Large intestine (tissue), 12 donors: ENCODE results near the gene TRIM77. TPM values are rescaled to one million over a fixed set of nuclear protein-coding genes. Genes with fewer than 3 reads are reported as not detected.
"Not testable (repeated sequence)": the region's sequence is repeated elsewhere in the genome, so short reads cannot be mapped to it uniquely, and the experiment has no call there.

Experiments used
- DNase-seq, 2 donors: peaks; one replicate each; pipeline versions ENCODE4 v3.0.0 to v3.0.0-alpha.2; 2013
- H3K27ac ChIP-seq: one replicate; pipeline ENCODE4 v1.5.1; 2013; ENCODE audit warnings: low read length
- H3K27me3 ChIP-seq: 2 replicates; pipeline ENCODE4 v1.6.1; 2013; ENCODE audit warnings: low read length; ENCODE audit not compliant: control insufficient read depth, insufficient read depth
- H3K36me3 ChIP-seq: 2 replicates; pipeline ENCODE4 v1.6.1; 2013; ENCODE audit warnings: low read length; ENCODE audit not compliant: control insufficient read depth, insufficient read depth
- H3K4me1 ChIP-seq: one replicate; pipeline ENCODE4 v1.6.1; 2013; ENCODE audit warnings: low read length; ENCODE audit not compliant: control insufficient read depth, insufficient read depth
- H3K4me3 ChIP-seq: one replicate; pipeline ENCODE4 v1.5.1; 2013; ENCODE audit warnings: low read length
- H3K9me3 ChIP-seq: one replicate; pipeline ENCODE4 v1.6.1; 2013; ENCODE audit warnings: mild to moderate bottlenecking, low read depth, low read length, moderate library complexity; ENCODE audit not compliant: control insufficient read depth
- WGBS: methylation state at CpG from one replicate; pipeline ENCODE4 v1.1.5; 2013; ENCODE audit warnings: low lambda C conversion rate; ENCODE audit not compliant: insufficient coverage; 5-methylcytosine and 5-hydroxymethylcytosine counted together
- long read RNA-seq, 11 donors: transcript quantifications; one replicate each; lab custom pipeline, GENCODE V29; 2026
- polyA plus RNA-seq: library from polyadenylated mRNA; unstranded; fragments of 120-200 nt; gene quantifications from one replicate; pipeline ENCODE4 v1.2.1, GENCODE V29; 2013

The TRIM77 gene
- polyA plus RNA-seq = not detected
- long read RNA-seq, donor 1 = 0 reads
- long read RNA-seq, donor 2 = 0 reads
- long read RNA-seq, donor 3 = 0 reads
- long read RNA-seq, donor 4 = 0 reads
- long read RNA-seq, donor 5 = 0 reads
- long read RNA-seq, donor 6 = 0 reads
- long read RNA-seq, donor 7 = 0 reads
- long read RNA-seq, donor 8 = 0 reads
- long read RNA-seq, donor 9 = 0 reads
- long read RNA-seq, donor 10 = 0 reads
- long read RNA-seq, donor 11 = 0 reads

- DNase-seq, H3K27ac ChIP-seq, H3K4me1 ChIP-seq, H3K27me3 ChIP-seq, H3K36me3 ChIP-seq, H3K4me3 ChIP-seq, H3K9me3 ChIP-seq: not testable (repeated sequence)
- WGBS = no CpG with 5 or more reads among the region's 2 CpGs
These were observed at the start of gene TRIM77 for GRCh38 chr11:89709999-89710398. Gene TRIM77 (plus strand): TSS chr11:89710299. CDS start chr11:89710299, 0 bp downstream.

DNA sequence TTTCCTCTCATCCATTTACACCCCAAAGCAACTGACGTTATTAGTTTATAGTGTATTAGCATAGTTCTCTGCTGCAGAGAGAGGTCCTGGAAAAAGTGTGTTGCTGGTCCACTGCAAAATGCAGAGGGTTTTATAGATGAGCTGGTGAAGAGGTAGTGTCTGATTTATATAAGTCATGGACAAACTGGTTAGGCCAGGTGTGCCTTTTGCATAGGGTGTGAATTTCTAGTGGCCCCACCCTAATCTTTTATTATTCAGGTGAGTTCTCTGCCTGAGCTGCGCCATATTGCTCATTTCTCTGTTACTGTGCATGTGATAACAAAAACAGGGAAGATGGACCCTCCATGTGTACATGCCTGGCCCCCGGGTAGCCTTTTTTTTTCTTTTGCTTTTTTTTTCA is 43.1 kb upstream of the TRIM77 start:
- no peak overlapping the region for H3K27ac ChIP-seq
- no peak overlapping the region for H3K4me3 ChIP-seq
- H3K4me1 ChIP-seq = no peaks in the 10 kb centered on the region
- no peaks in the 10 kb centered on the region for H3K36me3 ChIP-seq
- DNase-seq = no peak
- no peaks in the 10 kb centered on the region for H3K27me3 ChIP-seq
- no peaks in the 10 kb centered on the region for H3K9me3 ChIP-seq
- WGBS = no CpG with 5 or more reads among the region's 3 CpGs

DNA sequence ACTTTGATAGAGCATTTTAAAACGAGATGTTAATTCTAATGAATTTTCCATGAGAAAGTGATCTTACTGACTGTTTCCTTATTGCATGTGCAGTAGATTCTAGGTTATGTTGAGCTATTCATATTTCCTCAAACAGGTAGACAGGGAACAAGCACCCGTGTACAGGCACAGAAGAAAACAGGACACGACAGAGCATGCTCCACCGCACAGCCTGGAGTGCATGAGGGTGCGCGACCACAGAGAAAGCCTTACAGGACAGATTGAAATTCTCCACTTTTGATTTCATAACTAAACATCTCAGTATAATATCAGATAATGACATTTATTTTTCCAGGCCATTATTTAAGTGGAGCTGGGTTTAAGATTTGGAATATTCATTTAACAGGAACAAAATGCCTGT is 41.9 kb upstream of the TRIM77 start:
- not testable (repeated sequence) for H3K9me3 ChIP-seq, H3K4me3 ChIP-seq, H3K36me3 ChIP-seq, DNase-seq, H3K27me3 ChIP-seq, H3K4me1 ChIP-seq, H3K27ac ChIP-seq
- WGBS = no CpG with 5 or more reads among the region's 6 CpGs

GRCh38 chr11:89669586-89669985 is 40.5 kb upstream of the TRIM77 start:
- not testable (repeated sequence) for H3K27me3 ChIP-seq, H3K4me3 ChIP-seq, H3K4me1 ChIP-seq, H3K27ac ChIP-seq, DNase-seq, H3K9me3 ChIP-seq, H3K36me3 ChIP-seq

GRCh38 chr11:89669993-89670669 is 40.0 kb upstream of the TRIM77 start:
- not testable (repeated sequence) for H3K4me3 ChIP-seq, H3K4me1 ChIP-seq, H3K36me3 ChIP-seq, H3K27ac ChIP-seq, DNase-seq, H3K27me3 ChIP-seq, H3K9me3 ChIP-seq
- 55% methylated on average over 2 of the region's 4 CpGs for WGBS

GRCh38 chr11:89672547-89672946 is 37.6 kb upstream of the TRIM77 start:
- H3K4me3 ChIP-seq, H3K27ac ChIP-seq, H3K27me3 ChIP-seq, DNase-seq, H3K36me3 ChIP-seq, H3K9me3 ChIP-seq, H3K4me1 ChIP-seq: not testable (repeated sequence)

- H3K27ac ChIP-seq, H3K36me3 ChIP-seq, DNase-seq, H3K4me3 ChIP-seq, H3K27me3 ChIP-seq, H3K4me1 ChIP-seq, H3K9me3 ChIP-seq: not testable (repeated sequence)
- no CpG with 5 or more reads among the region's 2 CpGs for WGBS
These were observed 36.7 kb upstream of the TRIM77 start for GRCh38 chr11:89673380-89673779.

DNA sequence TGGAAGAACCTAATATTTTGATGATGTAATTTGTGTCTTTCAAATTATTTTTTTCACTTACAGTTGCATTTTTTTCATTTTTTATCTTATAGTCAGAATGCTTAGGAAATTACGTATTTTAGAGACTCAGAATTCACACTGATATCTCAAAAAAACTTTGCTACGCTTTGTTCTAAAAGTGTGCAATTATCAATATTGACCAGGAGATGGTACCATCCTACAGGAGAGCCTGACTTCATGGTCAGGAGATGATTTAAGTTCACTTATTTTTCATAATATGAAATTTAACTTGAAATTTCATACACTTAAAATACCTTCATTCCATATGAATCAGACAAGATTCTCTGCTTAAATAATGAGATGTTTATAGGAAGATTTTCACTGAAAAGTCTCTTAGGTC is 34.7 kb upstream of the TRIM77 start:
- H3K36me3 ChIP-seq, H3K27ac ChIP-seq, H3K27me3 ChIP-seq, H3K4me3 ChIP-seq, H3K4me1 ChIP-seq, DNase-seq, H3K9me3 ChIP-seq: not testable (repeated sequence)
- 70% methylated on average over 1 of the region's 2 CpGs for WGBS

- not testable (repeated sequence) for H3K36me3 ChIP-seq, H3K27me3 ChIP-seq, H3K4me1 ChIP-seq, DNase-seq, H3K27ac ChIP-seq, H3K9me3 ChIP-seq, H3K4me3 ChIP-seq
- WGBS = no CpG with 5 or more reads among the region's 4 CpGs
These were observed 34.2 kb upstream of the TRIM77 start for GRCh38 chr11:89675948-89676347.

GRCh38 chr11:89707080-89707479 is 3.0 kb upstream of the TRIM77 start:
- H3K9me3 ChIP-seq, DNase-seq, H3K27me3 ChIP-seq, H3K4me3 ChIP-seq, H3K4me1 ChIP-seq, H3K36me3 ChIP-seq, H3K27ac ChIP-seq: not testable (repeated sequence)
- no CpG with 5 or more reads among the region's 4 CpGs for WGBS

DNA sequence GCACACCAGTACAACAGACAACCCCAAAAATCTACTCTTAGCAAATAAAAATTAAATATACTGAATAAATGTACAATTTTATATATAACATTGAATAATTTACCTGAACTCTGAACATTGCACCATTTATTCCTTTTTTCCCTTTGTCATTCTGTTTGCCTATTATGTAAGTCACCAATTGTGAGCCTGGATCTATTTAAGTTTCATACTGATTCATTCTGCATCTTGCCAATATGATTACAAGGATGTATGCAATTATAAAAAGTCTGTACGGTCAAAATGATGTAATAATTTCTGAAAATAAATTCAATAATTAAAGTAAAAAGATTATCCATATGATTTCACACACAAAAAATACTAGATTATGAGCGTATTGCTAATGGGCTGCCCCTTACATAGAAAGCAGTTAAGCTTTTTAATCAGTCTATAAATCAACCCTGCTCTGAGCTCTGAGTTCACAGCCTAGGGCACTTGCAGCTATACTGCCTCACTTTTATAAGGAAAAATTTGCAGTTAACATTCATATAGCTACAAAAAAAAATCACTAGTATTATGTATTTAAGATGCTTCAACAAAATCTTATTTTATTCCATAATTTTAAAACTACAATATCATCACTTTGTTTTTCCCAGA is 14.9 kb downstream of the TRIM77 start:
- H3K9me3 ChIP-seq, H3K27me3 ChIP-seq, H3K27ac ChIP-seq, H3K4me3 ChIP-seq, DNase-seq, H3K36me3 ChIP-seq, H3K4me1 ChIP-seq: not testable (repeated sequence)
- 71% methylated on average over 1 of the region's 2 CpGs for WGBS
